Fibroblast of skin of abdomen (primary cell): ENCODE results near the gene OSMR.
"Not testable (repeated sequence)": the region's sequence is repeated elsewhere in the genome, so short reads cannot be mapped to it uniquely, and the experiment has no call there.

Source experiments
- DNase-seq: peaks from one replicate; pipeline ENCODE4 v3.0.0-alpha.2; 2013

The OSMR gene

GRCh38 chr5:38831117-38831516, 14.7 kb upstream of the OSMR start:
- DNase-seq, result no peak

- DNase-seq, result peak; percentile 51
Observed at GRCh38 chr5:38831909-38832308, 13.9 kb upstream of the OSMR start.

GRCh38 chr5:38832810-38833209, 13.0 kb upstream of the OSMR start:
- DNase-seq, result no peak

GRCh38 chr5:38835887-38836286, 9.9 kb upstream of the OSMR start:
- DNase-seq, result peak; percentile 36

- no peak for DNase-seq
Observed at GRCh38 chr5:38837416-38837815, 8.4 kb upstream of the OSMR start.

- no peak for DNase-seq
Observed at GRCh38 chr5:38837932-38838331, 7.9 kb upstream of the OSMR start.

GRCh38 chr5:38843665-38844064, 2.1 kb upstream of the OSMR start:
- DNase-seq, result no peak

- no peak for DNase-seq
Observed at GRCh38 chr5:38846379-38847011, 683 bp downstream of the OSMR start.

- DNase-seq, result no peak
Observed at GRCh38 chr5:38847559-38848347, 1.9 kb downstream of the OSMR start.

GRCh38 chr5:38848637-38849036, 2.8 kb downstream of the OSMR start:
- no peak for DNase-seq

- DNase-seq, result not testable (repeated sequence)
Observed at GRCh38 chr5:38851640-38852039, 5.8 kb downstream of the OSMR start.

- peak; percentile 86 for DNase-seq
Observed at GRCh38 chr5:38853753-38854470, 8.1 kb downstream of the OSMR start.

GRCh38 chr5:38854907-38855306, 9.1 kb downstream of the OSMR start:
- no peak for DNase-seq

- DNase-seq, result no peak
Observed at GRCh38 chr5:38856660-38857059, 10.8 kb downstream of the OSMR start.

GRCh38 chr5:38858839-38859238, 13.0 kb downstream of the OSMR start:
- no peak for DNase-seq

GRCh38 chr5:38861986-38862770, 16.4 kb downstream of the OSMR start:
- DNase-seq, result not testable (repeated sequence)

- no peak for DNase-seq
Observed at GRCh38 chr5:38866362-38867031, 20.7 kb downstream of the OSMR start.

GRCh38 chr5:38867032-38867398, 21.2 kb downstream of the OSMR start:
- no peak for DNase-seq

GRCh38 chr5:38867416-38867815, 21.6 kb downstream of the OSMR start:
- DNase-seq, result no peak

- DNase-seq, result no peak
Observed at GRCh38 chr5:38870595-38870994, 24.8 kb downstream of the OSMR start.

GRCh38 chr5:38871058-38871605, 25.3 kb downstream of the OSMR start:
- DNase-seq, result no peak
